Testis (tissue), 2 donors: Measurements from ENCODE around the gene RFX2.

ENCODE experiments used
- POLR2A ChIP-seq: fragments of 450-650 bp; IDR thresholded peaks from one replicate; pipeline ENCODE4 v1.6.1; 2017; ENCODE audit warnings: antibody characterized with exemption, mild to moderate bottlenecking, moderate library complexity
- TF ChIP-seq, protein P1 (sequence below), 3 experiments: fragments of 450-650 bp in 2 of 3; fragments of 200-600 bp in 1 of 3; sonication (generic) in 1 of 3; IDR thresholded peaks; one replicate each; pipeline ENCODE4 v1.5.1; 2016 to 2019; ENCODE audit warnings: antibody characterized with exemption in 3 of 3, mild to moderate bottlenecking in 2 of 3, moderate library complexity in 1 of 3

- TF ChIP-seq POLR2A: no peak
- TF ChIP-seq, protein P1, sequence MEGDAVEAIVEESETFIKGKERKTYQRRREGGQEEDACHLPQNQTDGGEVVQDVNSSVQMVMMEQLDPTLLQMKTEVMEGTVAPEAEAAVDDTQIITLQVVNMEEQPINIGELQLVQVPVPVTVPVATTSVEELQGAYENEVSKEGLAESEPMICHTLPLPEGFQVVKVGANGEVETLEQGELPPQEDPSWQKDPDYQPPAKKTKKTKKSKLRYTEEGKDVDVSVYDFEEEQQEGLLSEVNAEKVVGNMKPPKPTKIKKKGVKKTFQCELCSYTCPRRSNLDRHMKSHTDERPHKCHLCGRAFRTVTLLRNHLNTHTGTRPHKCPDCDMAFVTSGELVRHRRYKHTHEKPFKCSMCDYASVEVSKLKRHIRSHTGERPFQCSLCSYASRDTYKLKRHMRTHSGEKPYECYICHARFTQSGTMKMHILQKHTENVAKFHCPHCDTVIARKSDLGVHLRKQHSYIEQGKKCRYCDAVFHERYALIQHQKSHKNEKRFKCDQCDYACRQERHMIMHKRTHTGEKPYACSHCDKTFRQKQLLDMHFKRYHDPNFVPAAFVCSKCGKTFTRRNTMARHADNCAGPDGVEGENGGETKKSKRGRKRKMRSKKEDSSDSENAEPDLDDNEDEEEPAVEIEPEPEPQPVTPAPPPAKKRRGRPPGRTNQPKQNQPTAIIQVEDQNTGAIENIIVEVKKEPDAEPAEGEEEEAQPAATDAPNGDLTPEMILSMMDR (IDR thresholded peaks at IDR 0.05): no peak
Measured at GRCh38 chr19:5963855-5964254, 146.4 kb downstream of the RFX2 start.
